HG03159 (cell line): Measurements from ENCODE around the gene ACAA1.
"Not testable (repeated sequence)": the region's sequence is repeated elsewhere in the genome, so short reads cannot be mapped to it uniquely, and the experiment has no call there.

ENCODE experiments used
- ATAC-seq: cut with Tn5 transposase; IDR thresholded peaks from one replicate; pipeline ENCODE4 v1.9.1; 2021; ENCODE audit warnings: mild to moderate bottlenecking, moderate library complexity; ENCODE audit not compliant: unreplicated experiment

ACAA1 gene

DNA sequence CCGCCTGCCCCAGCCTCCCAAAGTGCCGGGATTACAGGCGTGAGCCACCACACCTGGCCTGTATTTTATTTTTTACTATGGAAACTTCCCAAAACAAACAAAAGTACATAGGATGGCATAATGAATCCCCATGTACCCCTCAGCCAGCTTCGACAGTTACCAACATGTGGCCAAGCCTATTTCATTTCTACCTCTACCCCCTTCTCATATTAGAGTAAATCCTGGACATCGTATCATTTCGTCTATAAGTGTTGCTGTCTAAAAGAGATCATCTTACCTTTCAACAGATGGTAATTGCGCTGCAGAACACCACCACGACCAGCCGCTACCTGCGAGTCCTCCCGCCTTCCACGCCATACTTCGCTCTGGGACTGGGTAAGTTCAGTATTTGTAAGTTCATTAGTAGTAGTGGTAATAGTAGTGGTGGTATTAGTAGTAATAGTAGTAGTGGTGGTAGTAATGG is 53.0 kb downstream of the ACAA1 start:
- no peak for ATAC-seq

DNA sequence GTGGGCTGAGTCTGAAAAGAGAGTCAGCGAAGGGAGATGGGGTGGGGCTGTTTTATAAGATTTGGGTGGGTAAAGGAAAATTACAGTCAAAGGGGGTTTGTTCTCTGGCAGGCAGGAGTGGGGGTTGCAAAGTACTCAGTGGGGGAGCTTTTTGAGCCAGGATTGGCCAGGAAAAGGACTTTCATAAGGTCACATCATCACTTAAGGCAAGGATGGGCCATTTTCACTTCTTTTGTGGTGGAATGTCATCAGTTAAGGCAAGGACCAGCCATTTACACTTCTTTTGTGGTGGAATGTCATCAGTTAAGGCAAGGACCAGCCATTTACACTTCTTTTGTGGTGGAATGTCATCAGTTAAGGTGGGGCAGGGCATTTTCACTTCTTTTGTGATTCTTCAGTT is 53.7 kb downstream of the ACAA1 start:
- ATAC-seq: not testable (repeated sequence)

DNA sequence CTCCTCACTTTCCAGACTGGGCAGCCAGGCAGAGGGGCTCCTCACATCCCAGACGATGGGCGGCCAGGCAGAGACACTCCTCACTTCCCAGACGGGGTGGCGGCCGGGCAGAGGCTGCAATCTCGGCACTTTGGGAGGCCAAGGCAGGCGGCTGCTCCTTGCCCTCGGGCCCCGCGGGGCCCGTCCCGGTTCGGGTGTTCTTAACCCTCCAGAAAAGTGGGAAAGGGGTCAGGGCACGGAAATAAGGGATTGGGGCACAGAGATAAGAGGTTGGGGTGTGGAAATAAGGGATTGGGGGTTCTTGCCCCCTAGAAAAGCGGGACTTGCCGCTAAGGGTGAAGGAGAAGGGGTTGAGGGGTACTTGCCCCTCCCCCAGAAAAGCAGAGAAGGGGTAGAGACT is 54.6 kb downstream of the ACAA1 start:
- not testable (repeated sequence) for ATAC-seq

DNA sequence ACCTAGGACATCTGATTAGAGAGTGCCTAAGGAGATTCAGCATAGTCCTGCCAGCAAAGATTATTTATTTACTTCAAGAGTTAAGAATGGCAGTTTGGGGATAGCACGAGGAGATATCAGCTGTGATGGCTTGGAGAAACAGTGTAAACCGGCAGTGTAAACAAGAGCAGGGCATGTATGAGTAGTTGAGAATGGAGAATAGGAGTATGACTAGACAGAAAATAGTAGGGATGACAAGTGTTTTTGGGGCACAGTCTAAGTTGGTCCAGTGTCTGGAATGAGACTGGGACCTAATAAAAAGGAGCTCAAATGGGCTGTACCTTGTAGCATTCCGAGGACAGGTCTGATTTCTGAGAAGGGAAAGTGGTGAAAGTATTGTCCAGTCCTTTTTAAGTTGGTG is 59.9 kb downstream of the ACAA1 start:
- ATAC-seq: not testable (repeated sequence)
